GM23248 (cell line): ENCODE measurements around the gene IGFBP4. TPM values are rescaled to one million over a fixed set of nuclear protein-coding genes. Genes with fewer than 3 reads are reported as not detected.
A peak's percentile ranks its signal among the peaks of the same experiment; 100 is the strongest.
"Not testable (repeated sequence)": the region's sequence is repeated elsewhere in the genome, so short reads cannot be mapped to it uniquely, and the experiment has no call there.

Experiments
- DNase-seq: peaks from one replicate; pipeline ENCODE4 v3.0.0-alpha.2; 2015
- H2AFZ ChIP-seq: fragments of 200-600 bp; sonication (generic); 2 replicates; pipeline ENCODE4 v1.6.1; 2016; ENCODE audit warnings: antibody characterized with exemption
- H3F3A ChIP-seq: fragments of 200-600 bp; sonication (generic); 2 replicates; pipeline ENCODE4 v1.6.1; 2016; ENCODE audit warnings: mild to moderate bottlenecking, antibody characterized with exemption, mixed run types; ENCODE audit not compliant: insufficient read depth
- H3K27ac ChIP-seq: fragments of 200-600 bp; sonication (generic); 2 replicates; pipeline ENCODE4 v1.5.1; 2016; ENCODE audit warnings: mild to moderate bottlenecking
- H3K27me3 ChIP-seq: fragments of 200-600 bp; sonication (generic); replicated peaks from 2 replicates; pipeline ENCODE4 v1.6.1; 2016; ENCODE audit warnings: mild to moderate bottlenecking; ENCODE audit not compliant: insufficient read depth
- H3K36me3 ChIP-seq: fragments of 200-600 bp; sonication (generic); 2 replicates; pipeline ENCODE4 v1.6.1; 2016; ENCODE audit warnings: low read depth, mild to moderate bottlenecking
- H3K4me1 ChIP-seq: fragments of 200-600 bp; sonication (generic); 2 replicates; pipeline ENCODE4 v1.6.1; 2016; ENCODE audit warnings: mild to moderate bottlenecking; ENCODE audit not compliant: insufficient read depth
- H3K4me2 ChIP-seq: fragments of 200-600 bp; sonication (generic); one replicate; pipeline ENCODE4 v1.6.1; 2016; ENCODE audit warnings: mild to moderate bottlenecking; ENCODE audit not compliant: unreplicated experiment
- H3K4me3 ChIP-seq: fragments of 200-600 bp; sonication (generic); 2 replicates; pipeline ENCODE4 v1.5.1; 2016; ENCODE audit warnings: mild to moderate bottlenecking
- H3K79me2 ChIP-seq: fragments of 200-600 bp; sonication (generic); 2 replicates; pipeline ENCODE4 v1.6.1; 2016; ENCODE audit warnings: mild to moderate bottlenecking; ENCODE audit not compliant: insufficient read depth
- H3K9ac ChIP-seq: fragments of 200-600 bp; sonication (generic); 2 replicates; pipeline ENCODE4 v1.6.1; 2016; ENCODE audit warnings: mild to moderate bottlenecking
- H3K9me2 ChIP-seq: fragments of 200-600 bp; sonication (generic); 2 replicates; pipeline ENCODE4 v1.6.1; 2016; ENCODE audit warnings: mixed run types, mild to moderate bottlenecking, moderate library complexity; ENCODE audit not compliant: insufficient read depth
- H3K9me3 ChIP-seq: fragments of 200-600 bp; sonication (generic); one replicate; pipeline ENCODE4 v1.6.1; 2017; ENCODE audit warnings: low read depth
- H4K20me1 ChIP-seq: fragments of 200-600 bp; sonication (generic); 2 replicates; pipeline ENCODE4 v1.6.0; 2016; ENCODE audit not compliant: insufficient read depth
- EZH2 ChIP-seq: fragments of 200-600 bp; sonication (generic); IDR thresholded peaks from 2 replicates; pipeline ENCODE4 v1.6.1; 2018; ENCODE audit warnings: antibody characterized with exemption, mild to moderate bottlenecking; ENCODE audit not compliant: insufficient read depth, poor library complexity, severe bottlenecking
- EZH2phosphoT487 ChIP-seq: fragments of 200-600 bp; sonication (generic); IDR thresholded peaks from 2 replicates; pipeline ENCODE4 v1.6.1; 2018; ENCODE audit warnings: antibody characterized with exemption, moderate library complexity, mild to moderate bottlenecking, low read depth; ENCODE audit not compliant: insufficient read depth
- WGBS, 2 experiments: methylation state at CpG; one replicate each; pipeline ENCODE4 v1.1.6; 2015 to 2017; ENCODE audit warnings: low lambda C conversion rate in 2 of 2, low coverage in 1 of 2; ENCODE audit errors: missing lambda C conversion rate in 2 of 2; 5-methylcytosine and 5-hydroxymethylcytosine counted together
- in situ Hi-C: fragments of 300-500 bp; cut with MboI; formaldehyde crosslinking; loops from 2 replicates; pipeline ENCODE4 v1.15.0; 2020
- polyA plus RNA-seq: library from polyadenylated mRNA; unstranded; fragments of >200 nt; fragmentation: Nextera tagmentation; extraction: Ambion mirVana; gene quantifications from 2 replicates; pipeline ENCODE4 v1.2.1, GENCODE V29; 2016
- total RNA-seq: library from RNA; depleted of rRNA; stranded (reverse); fragments of >200 nt; shearing (Covaris generic); gene quantifications from 2 replicates; pipeline ENCODE4 v1.2.3, GENCODE V29; 2014

Gene IGFBP4
- total and polyA plus RNA-seq, 2 experiments from 2014 or later: 408 to 1,209 TPM

- Histone ChIP-seq H3K4me1 (no peaks in the 10 kb centered on the region), H3K27ac (no peak overlapping the region), H3K9me2 (no peaks in the 10 kb centered on the region), H3K4me3 (no peak overlapping the region), H3K9me3 (no peaks in the 10 kb centered on the region), H3K36me3 (no peaks in the 10 kb centered on the region), H2AFZ (peak overlapping the region; percentile 6; the same call in 1 of the 2 replicates), H3K27me3 (no peaks in the 10 kb centered on the region), H3K9ac (no peak overlapping the region), H4K20me1 (no peaks in the 10 kb centered on the region), H3F3A (peaks cover 15% of the 10 kb centered on the region; the same call in 1 of the 2 replicates), H3K4me2 (no peak overlapping the region), H3K79me2 (peaks cover 24% of the 10 kb centered on the region)
- 99 to 100% methylated on average over 3 of the region's 3 CpGs for WGBS, 2 experiments
- in situ Hi-C loops: no loop called here
- TF ChIP-seq EZH2phosphoT487 (no peak), EZH2 (no peak)
- no peak for DNase-seq
Observed at GRCh38 chr17:40407460-40407859, 35.8 kb upstream of the IGFBP4 start.

GRCh38 chr17:40409540-40409939, 33.7 kb upstream of the IGFBP4 start:
- H3K4me3 ChIP-seq, H3K9ac ChIP-seq, H3K4me1 ChIP-seq, H3K27ac ChIP-seq, H2AFZ ChIP-seq, H3K4me2 ChIP-seq, H3K36me3 ChIP-seq, H4K20me1 ChIP-seq, in situ Hi-C loops, H3K9me2 ChIP-seq, DNase-seq, H3K9me3 ChIP-seq, H3K27me3 ChIP-seq, H3F3A ChIP-seq: not testable (repeated sequence)
- peaks cover 37% of the 10 kb centered on the region for H3K79me2 ChIP-seq
- WGBS, 2 experiments: 90 to 92% methylated on average over 4 of the region's 4 CpGs

DNA sequence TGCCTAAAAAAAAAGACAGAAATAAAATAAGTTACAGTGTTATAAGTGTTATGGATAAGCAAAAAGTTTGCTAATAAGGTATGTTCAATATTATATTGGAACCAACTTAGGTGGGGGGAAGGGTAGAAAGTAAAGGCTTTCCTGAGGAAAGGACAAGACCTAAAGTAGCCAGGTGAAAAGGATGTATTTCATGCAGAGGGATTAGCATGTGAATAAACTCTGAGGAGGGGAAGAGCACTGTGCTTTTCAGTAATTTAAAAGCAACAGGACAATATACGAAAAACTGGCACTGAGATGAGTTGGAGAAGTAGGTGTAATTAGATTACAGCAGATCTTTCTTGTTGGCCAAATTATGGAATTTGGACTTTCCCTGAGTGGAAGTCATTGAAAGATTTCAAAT, 33.2 kb upstream of the IGFBP4 start:
- Histone ChIP-seq H3K27ac (no peak overlapping the region), H2AFZ (peak overlapping the region; percentile 40), H3K9me2 (no peaks in the 10 kb centered on the region), H3F3A (peaks cover 9% of the 10 kb centered on the region; the same call in 1 of the 2 replicates), H3K4me2 (no peak overlapping the region), H3K79me2 (peaks cover 41% of the 10 kb centered on the region), H3K9ac (no peak overlapping the region), H3K4me1 (peaks cover 14% of the 10 kb centered on the region), H3K27me3 (no peaks in the 10 kb centered on the region), H3K4me3 (no peak overlapping the region), H4K20me1 (no peaks in the 10 kb centered on the region), H3K9me3 (no peaks in the 10 kb centered on the region), H3K36me3 (no peaks in the 10 kb centered on the region)
- WGBS, 2 experiments: 63 to 76% methylated on average over 1 of the region's 1 CpG
- DNase-seq: no peak
- TF ChIP-seq EZH2 (no peak), EZH2phosphoT487 (no peak)
- in situ Hi-C loops: no loop called here

DNA sequence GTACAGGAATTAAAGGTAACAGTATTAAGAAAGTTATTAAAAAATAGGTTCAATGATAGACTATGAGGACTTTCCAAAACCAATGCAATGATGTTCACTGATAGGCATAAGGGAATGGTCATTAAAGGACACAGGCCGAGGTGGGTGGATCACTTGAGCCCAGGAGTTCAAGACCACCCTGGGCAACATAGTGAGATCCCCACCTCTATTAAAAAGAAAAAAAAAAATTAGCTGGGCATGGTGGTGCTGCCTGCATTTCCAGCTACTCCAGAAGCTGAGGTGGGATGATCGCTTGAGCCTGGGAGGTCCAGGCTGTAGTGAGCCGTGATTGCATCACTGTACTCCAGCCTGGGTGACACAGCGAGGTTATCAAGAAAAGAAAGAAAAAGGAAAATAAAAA, 31.4 kb upstream of the IGFBP4 start:
- no peaks in the 10 kb centered on the region for H4K20me1 ChIP-seq
- TF ChIP-seq EZH2phosphoT487: no peak
- no peak for TF ChIP-seq EZH2
- H3K79me2 ChIP-seq: peaks cover 58% of the 10 kb centered on the region
- no peak for DNase-seq
- H3K4me3 ChIP-seq: no peak overlapping the region
- H3K9ac ChIP-seq: no peak overlapping the region
- H3F3A ChIP-seq: peaks cover 5% of the 10 kb centered on the region; the same call in 1 of the 2 replicates
- WGBS, 2 experiments: 96 to 100% methylated on average over 4 of the region's 4 CpGs
- H3K4me1 ChIP-seq: peaks cover 31% of the 10 kb centered on the region
- H3K27ac ChIP-seq: no peak overlapping the region
- in situ Hi-C loops: no loop called here
- no peak overlapping the region for H2AFZ ChIP-seq
- H3K27me3 ChIP-seq: no peaks in the 10 kb centered on the region
- no peaks in the 10 kb centered on the region for H3K9me2 ChIP-seq
- H3K36me3 ChIP-seq: no peaks in the 10 kb centered on the region
- no peaks in the 10 kb centered on the region for H3K9me3 ChIP-seq
- H3K4me2 ChIP-seq: no peak overlapping the region

DNA sequence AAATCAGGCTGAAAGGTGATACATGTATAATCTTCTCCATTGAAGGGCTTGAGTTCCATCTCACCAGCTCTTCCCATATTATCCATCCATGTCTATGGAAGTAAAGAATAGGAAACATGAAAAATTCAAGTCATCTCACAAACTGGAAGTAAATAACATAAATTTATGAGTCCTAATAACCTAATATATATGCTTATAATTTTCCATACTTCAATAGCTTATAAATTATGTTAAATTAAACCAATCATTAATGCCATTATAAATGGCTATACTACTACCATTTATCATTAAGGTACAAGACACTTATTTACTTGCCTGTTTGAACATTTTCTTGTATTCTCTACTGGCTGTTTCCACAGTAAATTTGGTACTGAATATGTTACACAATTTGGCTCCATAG, 30.4 kb upstream of the IGFBP4 start:
- H4K20me1 ChIP-seq: no peaks in the 10 kb centered on the region
- H3K9me3 ChIP-seq: no peaks in the 10 kb centered on the region
- H3K27me3 ChIP-seq: no peaks in the 10 kb centered on the region
- no peaks in the 10 kb centered on the region for H3K9me2 ChIP-seq
- H3K27ac ChIP-seq: no peak overlapping the region
- no peak for DNase-seq
- peaks cover 32% of the 10 kb centered on the region for H3K4me1 ChIP-seq
- H3K36me3 ChIP-seq: no peaks in the 10 kb centered on the region
- TF ChIP-seq EZH2 (no peak), EZH2phosphoT487 (no peak)
- H3F3A ChIP-seq: peaks cover 5% of the 10 kb centered on the region; the same call in 1 of the 2 replicates
- in situ Hi-C loops: no loop called here
- no peak overlapping the region for H2AFZ ChIP-seq
- H3K79me2 ChIP-seq: peaks cover 66% of the 10 kb centered on the region
- H3K4me3 ChIP-seq: no peak overlapping the region
- no peak overlapping the region for H3K9ac ChIP-seq
- H3K4me2 ChIP-seq: no peak overlapping the region

DNA sequence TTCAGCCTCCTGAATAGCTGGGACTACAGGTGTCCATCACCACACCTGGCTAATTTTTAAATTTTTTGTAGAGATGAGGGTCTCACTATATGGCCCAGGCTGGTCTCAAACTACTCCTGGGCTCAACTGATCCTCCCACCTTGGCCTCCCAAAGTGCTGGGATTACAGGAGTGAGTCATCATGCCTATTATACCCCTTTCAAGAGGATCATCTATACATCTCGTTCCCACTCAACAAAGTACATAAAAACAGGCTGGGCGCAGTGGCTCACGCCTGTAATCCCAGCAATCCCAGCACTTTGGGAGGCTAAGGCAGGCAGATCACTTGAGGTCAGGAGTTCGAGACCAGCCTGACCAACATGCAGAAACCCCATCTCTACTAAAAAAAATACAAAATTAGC, 28.9 kb upstream of the IGFBP4 start:
- WGBS, 2 experiments: 93 to 94% methylated on average over 4 of the region's 4 CpGs
- H3K36me3 ChIP-seq, H3F3A ChIP-seq, H3K9me3 ChIP-seq, H3K4me2 ChIP-seq, H4K20me1 ChIP-seq, H3K27me3 ChIP-seq, DNase-seq, H3K9me2 ChIP-seq, H2AFZ ChIP-seq, H3K4me3 ChIP-seq, in situ Hi-C loops: not testable (repeated sequence)
- H3K27ac ChIP-seq: peak overlapping the region; percentile 95
- peaks cover 60% of the 10 kb centered on the region for H3K79me2 ChIP-seq
- peak overlapping the region; percentile 85 for H3K9ac ChIP-seq
- peaks cover 32% of the 10 kb centered on the region for H3K4me1 ChIP-seq
